Caco-2 (cell line): Measurements from ENCODE around the gene PRC1. TPM values are rescaled to one million over a fixed set of nuclear protein-coding genes. Genes with fewer than 3 reads are reported as not detected.

Source experiments
- Bru-seq: library from RNA; stranded (reverse); fragments of 400-500 nt; gene quantifications from one replicate; lab custom pipeline; 2021; lab: Mats Ljungman, UMichigan
- BruChase-seq, 2 experiments: library from RNA; stranded (reverse); fragments of 400-500 nt; gene quantifications; one replicate each; lab custom pipeline; 2021; lab: Mats Ljungman, UMichigan
- BruUV-seq: library from RNA; stranded (reverse); fragments of 400-500 nt; replicated peaks from 2 replicates; lab custom pipeline; 2021; lab: Mats Ljungman, UMichigan
- CTCF ChIA-PET: fragments of 300-600 bp; sonication (Branson Sonifier 250); formaldehyde crosslinking; loops from one replicate; lab custom pipeline; 2022; ENCODE audit warnings: antibody characterized with exemption; lab: Charles Lee
- POLR2A ChIA-PET: fragments of 300-600 bp; sonication (Branson Sonifier 250); formaldehyde crosslinking; loops from one replicate; lab custom pipeline; 2022; ENCODE audit warnings: antibody characterized with exemption; lab: Charles Lee
- DNase-seq, 2 experiments: peaks; one replicate each; pipeline versions ENCODE4 v3.0.0 to v3.0.0-alpha.2; 2020 to 2022
- H3K27me3 ChIP-seq: replicated peaks from 2 replicates; pipeline ENCODE4 v1.6.0; 2011; ENCODE audit warnings: low read length; ENCODE audit not compliant: control insufficient read depth, insufficient read depth
- H3K36me3 ChIP-seq: 2 replicates; pipeline ENCODE4 v1.5.1; 2011; ENCODE audit warnings: low read length; ENCODE audit not compliant: control insufficient read depth, insufficient read depth
- H3K4me1 ChIP-seq: fragments of 250-450 bp; sonication (Bioruptor Pico); 2 replicates; pipeline ENCODE4 v1.5.1; 2020; ENCODE audit warnings: mild to moderate bottlenecking
- H3K4me3 ChIP-seq: 2 replicates; pipeline ENCODE4 v1.5.1; 2011; ENCODE audit warnings: low read depth, mild to moderate bottlenecking, control low read depth, low read length
- H3K9me3 ChIP-seq: fragments of 250-450 bp; sonication (Bioruptor Pico); 2 replicates; pipeline ENCODE4 v1.5.1; 2020; ENCODE audit warnings: mild to moderate bottlenecking, moderate library complexity
- H3K27ac Mint-ChIP-seq: one replicate; pipeline ENCODE4 v1.8.0; 2022; ENCODE audit warnings: mixed read lengths; ENCODE audit not compliant: unreplicated experiment
- H3K27me3 Mint-ChIP-seq: one replicate; pipeline ENCODE4 v1.8.0; 2022; ENCODE audit warnings: mixed read lengths; ENCODE audit not compliant: insufficient read depth, unreplicated experiment
- H3K36me3 Mint-ChIP-seq: one replicate; pipeline ENCODE4 v1.8.0; 2022; ENCODE audit warnings: mild to moderate bottlenecking, mixed read lengths; ENCODE audit not compliant: insufficient read depth, unreplicated experiment
- H3K4me1 Mint-ChIP-seq: one replicate; pipeline ENCODE4 v1.8.0; 2022; ENCODE audit warnings: low read depth, mixed read lengths; ENCODE audit not compliant: unreplicated experiment
- H3K4me3 Mint-ChIP-seq: one replicate; pipeline ENCODE4 v1.8.0; 2022; ENCODE audit warnings: mild to moderate bottlenecking, moderate library complexity, mixed read lengths; ENCODE audit not compliant: unreplicated experiment
- H3K9me3 Mint-ChIP-seq: one replicate; pipeline ENCODE4 v1.8.0; 2022; ENCODE audit warnings: mixed read lengths; ENCODE audit not compliant: unreplicated experiment
- intact Hi-C: fragments of 100-400 bp; cut with micrococcal nuclease; formaldehyde crosslinking; loops from one replicate; pipeline ENCODE4 v1.10.0; 2022; ENCODE audit not compliant: unreplicated experiment
- long read RNA-seq: library from polyadenylated mRNA; stranded (forward); transcript quantifications from one replicate; pipeline ENCODE4 v2.0.0, GENCODE V29; 2022
- total RNA-seq: library from RNA; stranded (reverse); gene quantifications from 2 replicates; pipeline ENCODE4 v1.2.3, GENCODE V29; 2022
- TF ChIP-seq, protein P1 (sequence below), 2 experiments: fragments of 200-600 bp in 1 of 2; IDR thresholded peaks; 1 replicate in 1 of 2; 2 replicates in 1 of 2; pipeline versions ENCODE4 v1.5.1 to v1.8.0; 2011 to 2022; ENCODE audit warnings: antibody characterized with exemption in 1 of 2, control low read depth in 1 of 2, inconsistent platforms in 1 of 2, low read depth in 1 of 2, low read length in 1 of 2, mild to moderate bottlenecking in 1 of 2, moderate library complexity in 1 of 2; ENCODE audit not compliant: insufficient read depth in 1 of 2, severe bottlenecking in 1 of 2, unreplicated experiment in 1 of 2

PRC1 gene
- total RNA-seq (142 and 145 TPM in 2 replicates), Bru-seq, nascent RNA (percentile 58 among the genes with signal in this experiment), BruChase-seq, experiment 1, labeled RNA remaining after a 2-hour chase (percentile 87 among the genes with signal in this experiment), BruChase-seq, experiment 2, labeled RNA remaining after a 6-hour chase (percentile 93 among the genes with signal in this experiment)
- long read RNA-seq, full-length matches to known transcripts = 53 of 175 reads
- long read RNA-seq, partial matches to known transcripts = 15 of 175 reads
- long read RNA-seq, other reads (novel, unspliced or antisense) = 107 of 175 reads

- Mint-ChIP-seq H3K4me3 (peak within 1 kb of the TSS; percentile 87), H3K4me1 (peaks cover 11% of the 10 kb centered on the region), H3K9me3 (no peaks in the 10 kb centered on the region), H3K27ac (peak within 1 kb of the TSS; percentile 96), H3K27me3 (no peaks in the 10 kb centered on the region), H3K36me3 (peaks cover 34% of the 10 kb centered on the region)
- TSS peak; percentile 90 for BruUV-seq
- TF ChIP-seq, protein P1, sequence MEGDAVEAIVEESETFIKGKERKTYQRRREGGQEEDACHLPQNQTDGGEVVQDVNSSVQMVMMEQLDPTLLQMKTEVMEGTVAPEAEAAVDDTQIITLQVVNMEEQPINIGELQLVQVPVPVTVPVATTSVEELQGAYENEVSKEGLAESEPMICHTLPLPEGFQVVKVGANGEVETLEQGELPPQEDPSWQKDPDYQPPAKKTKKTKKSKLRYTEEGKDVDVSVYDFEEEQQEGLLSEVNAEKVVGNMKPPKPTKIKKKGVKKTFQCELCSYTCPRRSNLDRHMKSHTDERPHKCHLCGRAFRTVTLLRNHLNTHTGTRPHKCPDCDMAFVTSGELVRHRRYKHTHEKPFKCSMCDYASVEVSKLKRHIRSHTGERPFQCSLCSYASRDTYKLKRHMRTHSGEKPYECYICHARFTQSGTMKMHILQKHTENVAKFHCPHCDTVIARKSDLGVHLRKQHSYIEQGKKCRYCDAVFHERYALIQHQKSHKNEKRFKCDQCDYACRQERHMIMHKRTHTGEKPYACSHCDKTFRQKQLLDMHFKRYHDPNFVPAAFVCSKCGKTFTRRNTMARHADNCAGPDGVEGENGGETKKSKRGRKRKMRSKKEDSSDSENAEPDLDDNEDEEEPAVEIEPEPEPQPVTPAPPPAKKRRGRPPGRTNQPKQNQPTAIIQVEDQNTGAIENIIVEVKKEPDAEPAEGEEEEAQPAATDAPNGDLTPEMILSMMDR (IDR thresholded peaks at IDR 0.05; ENCODE audit: insufficient read depth in 1 of 2, low read depth in 1 of 2, low read length in 1 of 2, severe bottlenecking in 1 of 2, unreplicated experiment in 1 of 2) = no peak
- Histone ChIP-seq H3K9me3 (no peaks in the 10 kb centered on the region), H3K27me3 (no peaks in the 10 kb centered on the region), H3K4me1 (peaks cover 13% of the 10 kb centered on the region), H3K36me3 (peaks cover 1% of the 10 kb centered on the region), H3K4me3 (peak within 1 kb of the TSS; percentile 83)
- POLR2A ChIA-PET = interaction anchor here (0.6 to 1.2 kb wide), 5 partner anchors 9 to 158 kb away, joined by 4 to 16 read pairs (median 4); partner anchors contain the start of genes HDDC3 and VPS33B
- CTCF ChIA-PET = interaction anchor here (0.7 to 1.4 kb wide), 4 partner anchors 27 to 62 kb away, joined by 4 to 9 read pairs (median 6); partner anchors contain the start of genes HDDC3, UNC45A and VPS33B
- intact Hi-C loops = loop anchor here (2.0 to 5.0 kb wide), 3 partner anchors 28 to 38 kb away; partner anchors contain the start of gene VPS33B
- DNase-seq = peak; percentile 98 to 99
These were observed at the start of gene PRC1 for GRCh38 chr15:90994417-90995311. Gene PRC1, minus strand, starts transcription at chr15:90994535. Its CDS starts 118 bp downstream, at chr15:90994417.

DNA sequence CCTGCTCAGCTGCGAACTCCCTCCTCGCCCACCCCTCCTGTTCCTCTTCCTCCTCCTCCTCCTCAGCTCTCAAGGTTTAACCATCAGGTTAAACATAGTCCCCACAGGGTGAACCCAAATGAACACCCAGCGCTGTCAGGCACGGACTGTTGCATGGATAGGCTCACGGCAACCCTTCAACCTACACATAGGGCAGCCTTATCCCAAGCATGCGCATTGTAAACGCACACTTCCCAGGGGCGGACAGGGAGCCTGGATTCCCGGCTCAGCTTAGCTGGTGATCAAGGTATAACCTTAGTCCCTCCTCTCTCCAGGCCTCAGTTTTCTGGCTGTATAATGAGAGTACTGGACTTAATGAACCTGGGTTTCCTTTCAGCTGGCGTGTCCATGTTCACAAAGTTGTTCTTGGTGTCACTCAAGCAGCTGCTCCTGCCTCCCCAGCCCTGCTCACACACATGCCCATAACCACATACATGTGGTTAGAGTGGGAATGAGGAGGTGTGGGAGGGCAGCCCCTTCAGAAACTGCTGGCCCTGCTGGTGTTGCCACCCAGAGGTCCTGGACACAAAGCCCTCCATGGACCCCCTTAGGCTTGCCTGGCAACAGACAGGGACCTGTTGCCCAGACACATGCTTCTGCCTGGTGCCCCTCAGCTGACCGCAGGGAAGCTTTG, 49.0 kb upstream of the PRC1 start:
- CTCF ChIA-PET = interaction anchor here (0.5 kb wide), 1 partner anchor 391 kb away, joined by 3 read pairs; no protein-coding TSS in a partner anchor
- POLR2A ChIA-PET = no interaction called here
- intact Hi-C loops = no loop called here

More for the DNA sequence above, 49.0 kb upstream of the PRC1 start:
- no peaks in the 10 kb centered on the region for H3K9me3 Mint-ChIP-seq
- H3K27me3 Mint-ChIP-seq = peaks cover 3% of the 10 kb centered on the region
- H3K36me3 ChIP-seq = no peaks in the 10 kb centered on the region
- H3K4me1 Mint-ChIP-seq = no peaks in the 10 kb centered on the region
- H3K9me3 ChIP-seq = no peaks in the 10 kb centered on the region
- no peaks in the 10 kb centered on the region for H3K4me1 ChIP-seq
- no peak overlapping the region for H3K27ac Mint-ChIP-seq
- no peaks in the 10 kb centered on the region for H3K36me3 Mint-ChIP-seq
- BruUV-seq = no TSS peak
- H3K4me3 Mint-ChIP-seq = no peak overlapping the region
- TF ChIP-seq, protein P1 (IDR thresholded peaks at IDR 0.05; ENCODE audit: insufficient read depth in 1 of 2, low read depth in 1 of 2, low read length in 1 of 2, severe bottlenecking in 1 of 2, unreplicated experiment in 1 of 2) = no peak
- no peak for DNase-seq
- no peak overlapping the region for H3K4me3 ChIP-seq
- no peaks in the 10 kb centered on the region; the same call in 1 of the 2 replicates for H3K27me3 ChIP-seq
